ENCODE data around the gene CFAP57.

GRCh38 chr1:43270421-43271095 lies 98.4 kb downstream of the CFAP57 start:
- TF ChIP-seq, protein P1, sequence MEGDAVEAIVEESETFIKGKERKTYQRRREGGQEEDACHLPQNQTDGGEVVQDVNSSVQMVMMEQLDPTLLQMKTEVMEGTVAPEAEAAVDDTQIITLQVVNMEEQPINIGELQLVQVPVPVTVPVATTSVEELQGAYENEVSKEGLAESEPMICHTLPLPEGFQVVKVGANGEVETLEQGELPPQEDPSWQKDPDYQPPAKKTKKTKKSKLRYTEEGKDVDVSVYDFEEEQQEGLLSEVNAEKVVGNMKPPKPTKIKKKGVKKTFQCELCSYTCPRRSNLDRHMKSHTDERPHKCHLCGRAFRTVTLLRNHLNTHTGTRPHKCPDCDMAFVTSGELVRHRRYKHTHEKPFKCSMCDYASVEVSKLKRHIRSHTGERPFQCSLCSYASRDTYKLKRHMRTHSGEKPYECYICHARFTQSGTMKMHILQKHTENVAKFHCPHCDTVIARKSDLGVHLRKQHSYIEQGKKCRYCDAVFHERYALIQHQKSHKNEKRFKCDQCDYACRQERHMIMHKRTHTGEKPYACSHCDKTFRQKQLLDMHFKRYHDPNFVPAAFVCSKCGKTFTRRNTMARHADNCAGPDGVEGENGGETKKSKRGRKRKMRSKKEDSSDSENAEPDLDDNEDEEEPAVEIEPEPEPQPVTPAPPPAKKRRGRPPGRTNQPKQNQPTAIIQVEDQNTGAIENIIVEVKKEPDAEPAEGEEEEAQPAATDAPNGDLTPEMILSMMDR (IDR thresholded peaks at IDR 0.05; ENCODE audit: control extremely low read depth in 1 of 3, insufficient read depth in 1 of 3, low read depth in 1 of 3, low read length in 3 of 3) = no peak
- TF ChIP-seq ZNF274 (IDR thresholded peaks at IDR 0.05; ENCODE audit: borderline replicate concordance, extremely low read depth, low read length) (no peak), BCL11A (IDR thresholded peaks at IDR 0.05; ENCODE audit: low read depth in 2 of 2, low read length in 2 of 2) (no peak), SIN3A (conservative IDR thresholded peaks at IDR 0.05 in 1 of 2, IDR thresholded peaks at IDR 0.05 in 1 of 2; ENCODE audit: low read depth in 1 of 2, low read length in 2 of 2) (0 out of 4 replicates have a peak, but pooled peaks of 1 of the 2 experiments have one; percentile 76), CHD2 (IDR thresholded peaks at IDR 0.05; ENCODE audit: low read length) (no peak)

Measured in H1 (cell line).